Measurements from ENCODE around the gene ZPBP. TPM values are rescaled to one million over a fixed set of nuclear protein-coding genes. Genes with fewer than 3 reads are reported as not detected.

Gene ZPBP
- total RNA-seq, 1 donor from 2014 or later = not detected

DNA sequence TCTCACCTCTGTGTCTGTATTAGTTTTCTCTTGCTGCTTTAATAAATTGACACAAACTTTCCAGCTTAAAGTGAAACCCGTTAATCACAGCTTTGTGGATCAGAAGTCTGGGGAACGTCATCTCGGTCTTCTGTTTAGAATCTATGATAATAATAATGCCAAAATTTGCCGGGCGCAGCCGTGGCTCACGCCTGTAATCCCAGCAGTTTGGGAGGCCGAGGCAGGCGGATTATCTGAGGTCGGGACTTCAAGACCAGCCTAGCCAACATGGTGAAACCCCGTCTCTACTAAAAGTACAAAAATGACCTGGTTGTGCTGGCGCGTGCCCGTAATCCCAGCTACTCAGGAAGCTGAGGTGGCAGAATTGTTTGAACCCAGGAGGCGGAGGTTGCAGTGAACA, 8.8 kb upstream of the ZPBP start:
- ATAC-seq (no peak), DNase-seq (no peak)
- intact Hi-C loops (cut with DNase I) = no loop called here
- TF ChIP-seq CTCF (IDR thresholded peaks at IDR 0.05) = no peak
- Histone ChIP-seq H3K27me3 (no peaks in the 10 kb centered on the region), H3K4me1 (no peaks in the 10 kb centered on the region), H3K36me3 (no peaks in the 10 kb centered on the region), H3K27ac (no peak overlapping the region), H3K9me3 (no peaks in the 10 kb centered on the region), H3K4me3 (no peak overlapping the region)

DNA sequence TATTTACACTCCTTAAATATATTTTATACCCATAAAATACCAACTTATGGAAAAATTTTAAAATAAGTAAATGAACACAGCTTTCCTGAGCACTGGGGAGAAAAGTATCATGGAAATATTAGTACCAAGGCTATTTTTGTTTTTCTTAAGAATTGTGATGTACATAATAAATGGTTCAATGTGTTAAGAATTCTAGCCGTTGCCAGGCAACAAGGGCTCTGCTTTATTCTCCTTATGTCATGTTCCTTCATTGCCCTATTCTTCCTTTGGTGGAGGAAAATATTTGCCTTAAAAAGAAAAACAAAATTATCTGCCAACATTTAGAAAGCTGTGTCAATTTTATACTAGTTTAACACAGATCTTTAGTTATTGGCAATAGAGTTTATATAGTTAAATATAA, 2.6 kb upstream of the ZPBP start:
- no peak for ATAC-seq
- intact Hi-C loops (cut with DNase I) = no loop called here
- no peak for DNase-seq

GRCh38 chr7:50088463-50089129, 4.5 kb downstream of the ZPBP start:
- H3K27ac ChIP-seq = no peak overlapping the region
- intact Hi-C loops (cut with DNase I) = no loop called here
- ATAC-seq (no peak), DNase-seq (no peak)
- TF ChIP-seq CTCF (IDR thresholded peaks at IDR 0.05) = no peak
- no peaks in the 10 kb centered on the region for H3K27me3 ChIP-seq
- no peaks in the 10 kb centered on the region for H3K4me1 ChIP-seq
- no peaks in the 10 kb centered on the region for H3K36me3 ChIP-seq
- H3K4me3 ChIP-seq = no peak overlapping the region
- H3K9me3 ChIP-seq = no peaks in the 10 kb centered on the region

More for the DNA sequence above, 2.6 kb upstream of the ZPBP start:
- H3K27me3 ChIP-seq = no peaks in the 10 kb centered on the region
- H3K27ac ChIP-seq = no peak overlapping the region
- H3K4me3 ChIP-seq = no peak overlapping the region
- no peaks in the 10 kb centered on the region for H3K36me3 ChIP-seq
- no peaks in the 10 kb centered on the region for H3K9me3 ChIP-seq
- no peaks in the 10 kb centered on the region for H3K4me1 ChIP-seq
- TF ChIP-seq CTCF (IDR thresholded peaks at IDR 0.05) = no peak

- Histone ChIP-seq H3K27me3 (no peaks in the 10 kb centered on the region), H3K9me3 (no peaks in the 10 kb centered on the region), H3K36me3 (no peaks in the 10 kb centered on the region), H3K4me3 (no peak overlapping the region), H3K27ac (no peak overlapping the region), H3K4me1 (no peaks in the 10 kb centered on the region)
- DNase-seq (no peak), ATAC-seq (no peak)
- TF ChIP-seq CTCF (IDR thresholded peaks at IDR 0.05) = no peak
- intact Hi-C loops (cut with DNase I) = no loop called here
Observed at GRCh38 chr7:50085344-50085743, 7.7 kb downstream of the ZPBP start.

- H3K4me1 ChIP-seq = peaks cover 8% of the 10 kb centered on the region
- H3K9me3 ChIP-seq = no peaks in the 10 kb centered on the region
- no peaks in the 10 kb centered on the region for H3K36me3 ChIP-seq
- H3K27me3 ChIP-seq = no peaks in the 10 kb centered on the region
- no peak for DNase-seq
- no peak for ATAC-seq
- intact Hi-C loops (cut with DNase I) = no loop called here
- no peak for TF ChIP-seq CTCF (IDR thresholded peaks at IDR 0.05)
- H3K4me3 ChIP-seq = no peak overlapping the region
- no peak overlapping the region for H3K27ac ChIP-seq
Observed at GRCh38 chr7:50073093-50073492, 20.0 kb downstream of the ZPBP start.

- H3K4me1 ChIP-seq = peaks cover 8% of the 10 kb centered on the region
- no peaks in the 10 kb centered on the region for H3K36me3 ChIP-seq
- H3K27me3 ChIP-seq = no peaks in the 10 kb centered on the region
- ATAC-seq (peak; percentile 79), DNase-seq (no peak)
- H3K4me3 ChIP-seq = peak overlapping the region; percentile 60
- H3K9me3 ChIP-seq = no peaks in the 10 kb centered on the region
- H3K27ac ChIP-seq = peak overlapping the region; percentile 76
- no peak for TF ChIP-seq CTCF (IDR thresholded peaks at IDR 0.05)
- intact Hi-C loops (cut with DNase I) = no loop called here
Observed at GRCh38 chr7:50069613-50070012, 23.4 kb downstream of the ZPBP start.

All from upper lobe of right lung (tissue), 1 donor.